IPS-18a (cell line): Measurements from ENCODE around the gene SCUBE2.
"Not testable (repeated sequence)": the region's sequence is repeated elsewhere in the genome, so short reads cannot be mapped to it uniquely, and the experiment has no call there.

Experiments used
- H3K27ac ChIP-seq: one replicate; pipeline ENCODE4 v1.5.1; 2013; ENCODE audit warnings: low read length
- H3K27me3 ChIP-seq: one replicate; pipeline ENCODE4 v1.6.1; 2013; ENCODE audit warnings: mild to moderate bottlenecking, low read length; ENCODE audit not compliant: control insufficient read depth, insufficient read depth
- H3K36me3 ChIP-seq: one replicate; pipeline ENCODE4 v1.6.1; 2013; ENCODE audit warnings: low read depth, low read length; ENCODE audit not compliant: control insufficient read depth
- H3K4me1 ChIP-seq: one replicate; pipeline ENCODE4 v1.6.1; 2013; ENCODE audit warnings: low read depth, low read length; ENCODE audit not compliant: control insufficient read depth
- H3K4me3 ChIP-seq: one replicate; pipeline ENCODE4 v1.5.1; 2013; ENCODE audit warnings: low read length
- H3K9ac ChIP-seq: one replicate; pipeline ENCODE4 v1.6.1; 2013; ENCODE audit warnings: mild to moderate bottlenecking, low read length, moderate library complexity
- H3K9me3 ChIP-seq: one replicate; pipeline ENCODE4 v1.6.1; 2013; ENCODE audit warnings: low read depth, low read length; ENCODE audit not compliant: control insufficient read depth

The SCUBE2 gene

DNA sequence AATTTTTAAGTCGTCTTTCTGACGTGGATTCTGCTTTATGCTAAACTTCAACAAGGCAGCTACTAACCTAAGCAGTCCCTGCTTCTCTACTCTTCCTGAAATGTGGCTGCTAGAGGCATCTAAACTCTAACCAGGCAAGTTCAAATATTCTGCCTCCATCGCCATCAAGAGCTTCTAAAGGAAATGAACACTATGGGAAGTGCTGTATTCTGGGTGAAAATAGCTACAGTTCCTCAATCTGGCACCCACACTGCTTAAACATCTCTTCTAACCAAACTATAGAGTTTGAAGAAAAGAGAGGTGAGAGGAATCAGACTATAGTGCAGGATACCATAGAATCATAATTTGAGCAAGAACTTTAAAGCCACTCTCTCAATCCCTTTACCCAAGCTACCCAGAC is 93.9 kb downstream of the SCUBE2 start:
- Histone ChIP-seq H3K27ac (no peak overlapping the region), H3K9ac (no peak overlapping the region), H3K4me1 (no peaks in the 10 kb centered on the region), H3K9me3 (no peaks in the 10 kb centered on the region), H3K36me3 (no peaks in the 10 kb centered on the region), H3K27me3 (peaks cover 18% of the 10 kb centered on the region), H3K4me3 (no peak overlapping the region)

DNA sequence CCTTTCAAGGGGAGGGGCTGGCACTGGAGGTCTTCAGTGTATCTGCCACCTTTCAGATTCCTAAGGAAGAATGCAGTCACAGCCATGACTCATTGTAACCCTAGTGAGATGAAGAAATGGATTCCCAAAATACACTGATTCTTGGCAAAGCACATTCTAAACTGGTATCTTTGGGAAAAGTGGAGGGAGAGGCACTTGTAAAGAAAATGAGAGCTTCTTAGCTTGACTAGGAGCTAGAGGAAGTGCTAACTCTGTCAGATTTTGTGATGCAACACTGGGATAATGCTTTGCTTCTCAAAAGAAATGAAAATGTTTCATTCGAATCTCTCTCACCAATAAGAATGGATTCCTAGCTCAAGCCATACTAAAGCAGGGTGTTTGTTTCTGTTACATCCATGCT is 101.9 kb downstream of the SCUBE2 start:
- H3K9me3 ChIP-seq = no peaks in the 10 kb centered on the region
- H3K9ac ChIP-seq = no peak overlapping the region
- no peak overlapping the region for H3K27ac ChIP-seq

DNA sequence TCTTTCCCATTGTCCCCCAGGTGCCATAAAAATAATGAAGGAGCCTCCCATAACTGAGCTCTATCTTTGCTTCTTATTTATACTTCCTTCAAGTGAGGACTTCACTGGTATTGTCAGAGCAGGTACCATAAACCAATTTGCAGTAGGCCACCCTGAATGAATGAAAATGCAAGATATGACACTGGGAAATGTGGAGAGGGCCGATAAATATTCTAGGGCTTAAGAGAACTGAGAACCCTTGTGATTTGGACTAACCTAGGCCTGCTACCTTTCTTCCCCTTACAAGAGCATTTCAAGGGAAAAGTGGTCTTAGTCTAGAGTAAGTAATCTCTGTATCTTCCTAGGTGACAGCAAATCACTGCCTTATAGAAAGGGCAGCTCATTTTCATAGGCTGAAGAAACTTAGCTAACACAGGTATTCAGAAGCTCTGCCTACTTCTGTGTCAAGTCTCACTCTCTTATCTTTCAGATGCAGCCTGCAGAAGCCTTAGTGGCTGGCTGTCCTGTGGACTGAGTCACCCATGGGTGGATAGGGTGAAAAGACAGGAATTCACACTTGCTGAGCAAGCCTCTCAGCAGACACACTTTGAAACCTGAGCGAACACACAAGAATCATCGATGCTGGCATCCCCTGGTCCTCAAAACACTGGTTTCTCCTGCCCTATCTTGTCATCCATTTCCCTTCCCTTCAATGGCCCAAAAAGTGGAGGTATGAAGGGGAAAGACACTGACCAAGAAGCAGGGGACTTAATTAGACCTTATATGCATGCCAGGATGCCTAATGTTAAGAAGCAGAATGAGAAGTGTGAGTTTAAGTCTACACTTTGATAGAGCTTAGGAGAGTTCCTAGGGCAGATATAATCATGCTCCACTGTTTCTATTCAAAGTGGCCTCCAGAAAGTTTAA is 102.8 kb downstream of the SCUBE2 start:
- Histone ChIP-seq H3K36me3 (no peaks in the 10 kb centered on the region), H3K9me3 (no peaks in the 10 kb centered on the region), H3K4me1 (no peaks in the 10 kb centered on the region), H3K9ac (no peak overlapping the region), H3K4me3 (no peak overlapping the region), H3K27ac (no peak overlapping the region), H3K27me3 (no peaks in the 10 kb centered on the region)

More for the DNA sequence above, 101.9 kb downstream of the SCUBE2 start:
- H3K27me3 ChIP-seq = no peaks in the 10 kb centered on the region
- no peaks in the 10 kb centered on the region for H3K36me3 ChIP-seq
- no peak overlapping the region for H3K4me3 ChIP-seq
- H3K4me1 ChIP-seq = no peaks in the 10 kb centered on the region

DNA sequence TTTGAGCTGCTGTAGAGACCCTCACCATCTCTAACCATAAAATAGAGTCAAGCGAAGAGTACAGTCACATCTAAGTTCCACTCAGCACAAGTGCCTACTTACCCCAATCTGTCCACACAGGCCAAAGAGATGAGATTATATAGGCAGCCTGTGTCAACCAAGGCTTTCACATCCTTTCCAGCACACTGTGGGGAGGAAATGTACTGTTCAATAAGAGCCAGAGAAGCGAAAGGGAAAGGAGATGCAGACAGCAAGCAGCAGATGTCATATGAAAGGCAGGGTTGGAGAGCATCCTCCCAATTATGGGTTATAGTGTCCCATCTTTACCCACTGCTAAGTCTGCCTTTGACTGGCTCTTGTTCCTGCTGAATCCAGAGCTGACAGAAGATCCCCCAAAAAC is 104.0 kb downstream of the SCUBE2 start:
- Histone ChIP-seq H3K4me1 (no peaks in the 10 kb centered on the region), H3K36me3 (no peaks in the 10 kb centered on the region), H3K9ac (no peak overlapping the region), H3K27me3 (no peaks in the 10 kb centered on the region), H3K9me3 (no peaks in the 10 kb centered on the region), H3K4me3 (no peak overlapping the region), H3K27ac (no peak overlapping the region)

DNA sequence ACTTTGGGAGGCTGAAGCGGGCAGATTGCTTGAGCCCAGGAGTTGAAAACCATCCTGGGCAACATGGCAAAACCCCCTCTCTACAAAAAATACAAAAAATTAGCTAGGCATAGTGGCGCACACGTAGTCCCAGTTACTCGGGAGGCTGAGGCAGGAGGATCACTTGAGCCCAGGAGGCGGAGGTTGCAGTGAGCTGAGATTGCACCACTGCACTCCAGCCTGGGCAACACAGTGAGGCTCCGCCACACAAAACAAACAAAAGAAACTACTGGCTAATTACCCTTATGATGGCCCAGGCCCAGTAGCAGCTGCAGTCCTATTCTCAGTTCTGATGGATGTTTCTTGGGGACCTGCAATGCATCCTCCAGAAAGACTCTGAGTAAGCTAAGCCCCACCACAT is 104.6 kb downstream of the SCUBE2 start:
- H3K9ac ChIP-seq, H3K27me3 ChIP-seq, H3K4me3 ChIP-seq, H3K27ac ChIP-seq, H3K9me3 ChIP-seq, H3K4me1 ChIP-seq, H3K36me3 ChIP-seq: not testable (repeated sequence)

DNA sequence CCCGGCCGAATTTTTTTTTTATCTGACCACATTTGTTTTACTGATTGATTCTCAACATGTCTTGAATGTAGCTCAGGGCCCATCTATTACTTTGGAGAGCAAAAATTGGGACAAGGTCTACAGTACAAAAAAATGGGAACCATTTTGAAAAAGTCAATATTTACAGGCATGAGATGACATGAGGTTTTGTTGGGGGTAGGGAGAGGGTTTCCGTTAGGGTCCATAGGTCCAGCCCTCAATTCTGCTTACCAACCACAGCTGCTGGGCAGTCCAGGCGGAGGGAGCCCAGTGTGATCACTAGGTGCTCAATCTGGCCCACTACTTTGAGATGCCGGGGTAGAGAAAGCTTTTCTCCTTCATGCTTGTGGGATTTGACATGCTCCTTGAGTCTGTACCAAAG is 105.9 kb downstream of the SCUBE2 start:
- H3K27ac ChIP-seq = no peak overlapping the region
- H3K36me3 ChIP-seq = no peaks in the 10 kb centered on the region
- H3K27me3 ChIP-seq = no peaks in the 10 kb centered on the region
- H3K9ac ChIP-seq = no peak overlapping the region
- H3K4me3 ChIP-seq = no peak overlapping the region
- H3K4me1 ChIP-seq = no peaks in the 10 kb centered on the region
- H3K9me3 ChIP-seq = no peaks in the 10 kb centered on the region

DNA sequence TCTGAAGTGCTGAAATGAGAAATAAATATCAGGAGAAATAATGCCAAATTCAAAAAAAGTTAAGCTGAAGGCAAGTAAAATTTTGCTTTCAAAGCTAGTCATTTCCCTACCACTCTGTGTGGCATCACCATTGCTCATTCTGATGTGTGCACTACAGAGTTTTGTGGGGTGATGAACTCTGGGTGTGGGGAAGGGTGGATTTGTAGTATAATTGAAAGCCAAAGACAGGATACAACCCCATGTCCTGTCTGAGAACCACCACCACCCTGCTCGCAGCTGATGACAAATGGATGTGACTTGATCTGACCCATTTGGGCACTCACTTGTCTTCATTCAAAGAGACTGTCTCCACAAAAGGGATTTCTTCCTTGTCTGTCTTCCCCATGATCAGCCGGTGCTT is 107.8 kb downstream of the SCUBE2 start:
- Histone ChIP-seq H3K36me3 (no peaks in the 10 kb centered on the region), H3K27me3 (no peaks in the 10 kb centered on the region), H3K4me3 (no peak overlapping the region), H3K9me3 (no peaks in the 10 kb centered on the region), H3K9ac (no peak overlapping the region), H3K27ac (no peak overlapping the region), H3K4me1 (no peaks in the 10 kb centered on the region)

DNA sequence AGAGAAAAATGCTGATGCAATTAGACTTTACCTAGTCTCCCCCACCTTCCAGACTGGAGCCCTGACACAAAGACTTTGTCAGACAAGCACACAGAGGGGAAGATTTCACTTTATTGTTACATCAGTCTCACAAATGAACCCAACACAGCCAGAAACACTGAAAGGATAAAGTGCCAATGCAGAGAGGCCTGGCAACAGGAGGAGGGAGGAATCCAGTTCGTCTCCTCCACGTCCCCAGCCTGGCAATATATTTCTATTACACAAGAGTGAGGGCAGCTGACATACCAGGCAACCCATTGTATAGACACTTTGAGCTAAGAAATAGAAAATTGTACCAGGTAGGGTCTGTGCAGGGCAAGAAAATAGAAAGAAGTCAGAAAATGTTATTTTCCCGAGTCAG is 110.9 kb downstream of the SCUBE2 start:
- Histone ChIP-seq H3K4me1 (no peaks in the 10 kb centered on the region), H3K36me3 (no peaks in the 10 kb centered on the region), H3K27me3 (no peaks in the 10 kb centered on the region), H3K4me3 (no peak overlapping the region), H3K9ac (no peak overlapping the region), H3K27ac (no peak overlapping the region), H3K9me3 (no peaks in the 10 kb centered on the region)

DNA sequence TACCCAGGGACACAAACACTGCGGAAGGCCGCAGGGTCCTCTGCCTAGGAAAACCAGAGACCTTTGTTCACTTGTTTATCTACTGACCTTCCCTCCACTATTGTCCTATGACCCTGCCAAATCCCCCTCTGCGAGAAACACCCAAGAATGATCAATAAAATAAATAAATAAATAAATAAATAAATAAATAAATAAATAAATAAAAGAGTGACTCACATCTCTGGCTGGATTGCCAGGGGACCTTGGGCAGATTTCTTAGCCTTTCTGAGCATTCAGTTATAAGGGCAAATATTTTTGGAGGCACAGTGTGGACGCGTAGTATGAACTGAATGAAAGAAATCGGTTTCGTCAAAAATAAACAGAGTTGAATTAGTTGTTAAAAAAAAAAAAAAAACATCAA is 112.0 kb downstream of the SCUBE2 start:
- not testable (repeated sequence) for H3K27ac ChIP-seq, H3K36me3 ChIP-seq, H3K4me3 ChIP-seq, H3K9ac ChIP-seq, H3K4me1 ChIP-seq, H3K9me3 ChIP-seq, H3K27me3 ChIP-seq

DNA sequence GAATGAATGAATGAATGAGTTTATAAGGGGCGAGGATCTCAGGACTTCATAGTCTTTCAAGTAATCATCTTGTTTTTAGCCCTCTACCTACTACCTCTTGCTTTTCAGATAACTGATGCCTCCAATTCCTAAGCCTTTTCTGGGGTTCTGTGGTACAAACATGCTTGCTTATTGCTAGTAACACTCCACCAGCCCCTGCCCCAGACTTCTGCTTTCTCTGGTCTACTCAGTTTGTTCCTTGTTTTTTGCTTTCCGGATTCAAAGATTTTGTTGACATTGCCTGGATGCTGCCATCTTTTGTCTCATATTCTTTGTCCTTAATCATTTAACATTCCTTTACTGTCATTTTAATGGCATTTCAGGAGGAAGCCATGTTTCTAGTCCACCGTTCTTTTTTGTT is 118.3 kb downstream of the SCUBE2 start:
- no peaks in the 10 kb centered on the region for H3K4me1 ChIP-seq
- no peak overlapping the region for H3K27ac ChIP-seq
- no peaks in the 10 kb centered on the region for H3K27me3 ChIP-seq
- no peaks in the 10 kb centered on the region for H3K36me3 ChIP-seq
- no peak overlapping the region for H3K9ac ChIP-seq
- no peak overlapping the region for H3K4me3 ChIP-seq
- H3K9me3 ChIP-seq = no peaks in the 10 kb centered on the region

DNA sequence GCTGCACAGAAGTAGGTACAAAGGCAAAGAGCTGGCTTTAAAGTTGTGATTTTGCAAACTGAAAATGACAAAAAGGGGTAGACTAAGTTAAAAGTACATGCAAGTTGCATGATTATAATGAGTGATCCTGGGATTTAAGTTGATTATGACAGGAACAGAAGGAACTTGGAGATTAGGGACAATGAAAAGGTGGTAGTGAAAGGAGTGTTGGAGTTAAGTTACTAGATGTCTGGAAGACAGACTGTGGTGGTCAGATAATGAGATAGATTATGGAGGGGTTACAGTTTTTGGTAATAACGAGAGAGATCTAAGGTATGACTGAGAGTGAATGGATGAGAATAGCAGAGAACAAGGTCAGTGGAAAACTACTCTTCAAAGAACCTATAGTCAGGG is 119.5 kb downstream of the SCUBE2 start:
- H3K27me3 ChIP-seq = no peaks in the 10 kb centered on the region
- no peaks in the 10 kb centered on the region for H3K4me1 ChIP-seq
- H3K27ac ChIP-seq = no peak overlapping the region
- H3K9ac ChIP-seq = no peak overlapping the region
- H3K4me3 ChIP-seq = no peak overlapping the region
- no peaks in the 10 kb centered on the region for H3K36me3 ChIP-seq
- H3K9me3 ChIP-seq = no peaks in the 10 kb centered on the region

DNA sequence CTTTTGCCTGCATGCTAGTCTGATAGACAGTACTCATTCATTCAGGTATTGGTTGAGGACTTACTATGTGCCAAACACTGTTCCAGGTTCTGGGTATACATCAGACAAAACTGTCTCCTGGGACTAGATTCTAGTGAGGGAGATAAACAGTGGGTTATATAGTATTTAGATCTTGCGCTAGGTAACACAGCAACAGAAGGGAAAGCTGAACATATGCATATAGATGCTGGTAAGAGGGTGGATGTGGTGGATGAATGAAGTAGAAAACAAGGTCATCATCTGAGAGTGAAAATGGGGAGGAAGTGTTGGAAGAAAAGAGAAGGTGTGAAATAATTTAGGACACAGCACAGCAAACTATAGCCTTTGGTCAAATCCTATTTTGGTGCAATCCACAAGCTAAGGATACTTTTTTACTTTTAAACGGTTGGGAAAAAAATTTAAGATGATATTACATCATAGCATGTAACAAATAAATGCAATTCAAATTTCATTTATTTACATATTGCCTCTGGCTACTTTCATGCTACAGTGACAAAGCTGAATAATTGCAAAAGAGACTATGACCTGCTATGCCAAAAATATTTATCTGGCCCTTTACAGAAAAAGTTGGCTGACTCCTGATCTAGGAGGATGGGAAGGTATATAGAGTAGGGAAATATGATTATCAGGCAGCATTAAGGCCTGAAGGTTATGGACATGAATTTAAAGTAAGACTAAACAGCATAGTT is 120.0 kb downstream of the SCUBE2 start:
- Histone ChIP-seq H3K36me3 (no peaks in the 10 kb centered on the region), H3K9ac (no peak overlapping the region), H3K27me3 (no peaks in the 10 kb centered on the region), H3K4me1 (no peaks in the 10 kb centered on the region), H3K27ac (no peak overlapping the region), H3K9me3 (no peaks in the 10 kb centered on the region), H3K4me3 (no peak overlapping the region)
